ENCODE measurements around the gene SLC25A10.
A peak's percentile ranks its signal among the peaks of the same experiment; 100 is the strongest.

The SLC25A10 gene

GRCh38 chr17:81683584-81684441, 28.3 kb upstream of the SLC25A10 start, which contains the start of the genes ARL16 and HGS (continued):
- TF ChIP-seq ZNF148 (tag by site-specific recombination; IDR thresholded peaks at IDR 0.05; ENCODE audit: borderline replicate concordance) (no peak), ZNF391 (tag by site-specific recombination; IDR thresholded peaks at IDR 0.05; ENCODE audit: borderline replicate concordance, low read depth) (0 out of 2 replicates have a peak, but pooled peaks have one; percentile 16), ZFP37 (tag by site-specific recombination; IDR thresholded peaks at IDR 0.05) (no peak), ZSCAN30 (tag by site-specific recombination; IDR thresholded peaks at IDR 0.05) (0 out of 2 replicates have a peak, but pooled peaks have one; percentile 32), GLI4 (tag by site-specific recombination; IDR thresholded peaks at IDR 0.05) (no peak), ZNF473 (tag by site-specific recombination; IDR thresholded peaks at IDR 0.05) (no peak), ATF2 (tag by site-specific recombination; IDR thresholded peaks at IDR 0.05; ENCODE audit: low read depth) (no peak), ZNF449 (tag by site-specific recombination; IDR thresholded peaks at IDR 0.05) (peak; percentile 67), ZNF654 (tag by site-specific recombination; IDR thresholded peaks at IDR 0.05; ENCODE audit: low read depth) (no peak)

- Histone ChIP-seq H3K4me3 (ENCODE audit: low read depth, low read length) (peak overlapping the region; percentile 75), H3K27ac (ENCODE audit: extremely low read depth, low read depth, low read length) (peak overlapping the region; percentile 78), H3K36me3 (ENCODE audit: control insufficient read depth in 2 of 2, insufficient read depth in 1 of 2, low read length in 2 of 2) (peaks cover 6 to 61% of the 10 kb centered on the region in 2 experiments; a peak in 2 of 3 replicates), H3K4me1 (ENCODE audit: control insufficient read depth, insufficient read depth, low read length) (peaks cover 4% of the 10 kb centered on the region), H3K9me3 (ENCODE audit: control insufficient read depth, insufficient read depth, low read depth, low read length) (no peaks in the 10 kb centered on the region)
- POLR2A ChIA-PET, result interaction anchor here (0.9 to 6.6 kb wide), 15 partner anchors 10 to 353 kb away, joined by 3 to 109 read pairs (median 9); partner anchors contain the start of genes ACTG1, CCDC137, DCXR and FAAP100
- CTCF ChIA-PET, result interaction anchor here (0.6 to 2.1 kb wide), 3 partner anchors 9 to 345 kb away, joined by 3 to 7 read pairs (median 4); no protein-coding TSS in a partner anchor
- no peak for TF ChIP-seq ZNF596 (tag by site-specific recombination; IDR thresholded peaks at IDR 0.05)
- 0 out of 2 replicates have a peak, but pooled peaks have one; percentile 9 for TF ChIP-seq KLF17 (tag by site-specific recombination; IDR thresholded peaks at IDR 0.05)
- TF ChIP-seq ATF2 (tag by site-specific recombination; IDR thresholded peaks at IDR 0.05; ENCODE audit: low read depth), result no peak
- TF ChIP-seq ZNF707 (tag by site-specific recombination; IDR thresholded peaks at IDR 0.05), result no peak
- TF ChIP-seq ZNF473 (tag by site-specific recombination; IDR thresholded peaks at IDR 0.05), result no peak
- TF ChIP-seq ZNF335 (tag by site-specific recombination; conservative IDR thresholded peaks at IDR 0.05), result peak; percentile 35; the same call in 1 of the 2 replicates
- no peak for TF ChIP-seq ZNF175 (tag by site-specific recombination; IDR thresholded peaks at IDR 0.05)
- TF ChIP-seq ZNF623 (tag by site-specific recombination; IDR thresholded peaks at IDR 0.05), result no peak
These were observed 27.6 kb upstream of the SLC25A10 start for GRCh38 chr17:81684442-81684911.
